Colonic mucosa (tissue), 4 donors: ENCODE data around the gene IQCE. TPM values are rescaled to one million over a fixed set of nuclear protein-coding genes. Genes with fewer than 3 reads are reported as not detected.

ENCODE experiments used
- DNase-seq: peaks from one replicate; pipeline ENCODE4 v3.0.0-alpha.2; 2020
- H3K27ac ChIP-seq: fragments of 200-600 bp; one replicate; pipeline ENCODE4 v1.8.0; 2021
- H3K27me3 ChIP-seq: fragments of 200-600 bp; one replicate; pipeline ENCODE4 v1.8.0; 2021
- H3K36me3 ChIP-seq: fragments of 200-600 bp; one replicate; pipeline ENCODE4 v1.8.0; 2021
- H3K4me1 ChIP-seq: fragments of 200-600 bp; one replicate; pipeline ENCODE4 v1.8.0; 2021; ENCODE audit warnings: mild to moderate bottlenecking
- H3K4me3 ChIP-seq: fragments of 200-600 bp; one replicate; pipeline ENCODE4 v1.8.0; 2021
- H3K9ac ChIP-seq, 2 donors: one replicate each; pipeline ENCODE4 v1.7.0; 2013; ENCODE audit warnings: control low read depth in 2 of 2, low read depth in 2 of 2, low read length in 2 of 2
- H3K9me3 ChIP-seq: fragments of 200-600 bp; one replicate; pipeline ENCODE4 v1.8.0; 2021
- intact Hi-C: fragments of 100-400 bp; cut with DNase I; formaldehyde crosslinking; loops from one replicate; pipeline ENCODE4 v1.14.1; 2022
- total RNA-seq, 2 donors: library from RNA; stranded (reverse); fragmentation: NEBNext Ultra II Directional in 1 of 2; extraction: Animal tissue kit (Norgen Biotek cat#: 25700) in 1 of 2; gene quantifications; one replicate each; pipeline ENCODE4 v1.2.1, GENCODE V29; 2021
- TF ChIP-seq, protein P1 (sequence below): fragments of 200-600 bp; IDR thresholded peaks from one replicate; pipeline ENCODE4 v1.8.0; 2022; ENCODE audit warnings: antibody characterized with exemption, mild to moderate bottlenecking
- donor health status: healthy.
- donor health status: DM: no; HTN: no; CAD: no.
- donor health status: DM: no; HTN: no; CAD: no.

Gene IQCE
- total RNA-seq, 2 donors from 2014 or later, result 23.2 to 36.3 TPM

DNA sequence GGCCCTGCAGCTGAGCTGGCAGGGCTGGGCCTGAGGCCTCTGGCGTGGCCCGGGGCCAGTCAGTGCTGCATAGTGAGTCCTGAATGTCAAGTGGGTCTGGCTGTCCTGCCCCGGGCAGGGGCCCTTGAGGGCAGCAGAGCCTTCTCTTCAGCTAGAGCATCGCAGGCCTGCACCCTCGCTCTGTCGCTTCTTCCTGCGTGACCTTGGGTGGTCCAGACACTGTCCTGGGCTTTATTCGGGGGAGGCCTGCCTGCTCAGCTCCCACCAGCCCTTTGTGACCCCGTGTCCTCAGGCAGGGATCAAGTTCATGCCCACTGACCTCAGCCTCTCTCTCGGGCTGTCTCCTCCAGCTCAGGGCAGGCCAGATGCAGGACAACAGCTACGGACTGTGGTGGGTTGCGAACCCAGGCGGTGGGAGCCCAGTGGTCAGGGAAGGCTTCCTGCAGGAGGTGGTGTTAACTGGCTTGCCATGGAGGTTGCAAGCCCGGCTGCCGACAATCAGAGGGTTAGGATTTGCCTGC lies 76.4 kb downstream of the IQCE start:
- no peak for DNase-seq
- no peak overlapping the region for H3K4me3 ChIP-seq
- peak overlapping the region in 1 of 2 donors; percentile 35 for H3K9ac ChIP-seq
- H3K27me3 ChIP-seq, result no peaks in the 10 kb centered on the region
- intact Hi-C loops, result no loop called here
- H3K9me3 ChIP-seq, result no peaks in the 10 kb centered on the region
- no peak overlapping the region for H3K27ac ChIP-seq
- H3K4me1 ChIP-seq, result peaks cover 12% of the 10 kb centered on the region
- no peaks in the 10 kb centered on the region for H3K36me3 ChIP-seq
- TF ChIP-seq, protein P1, sequence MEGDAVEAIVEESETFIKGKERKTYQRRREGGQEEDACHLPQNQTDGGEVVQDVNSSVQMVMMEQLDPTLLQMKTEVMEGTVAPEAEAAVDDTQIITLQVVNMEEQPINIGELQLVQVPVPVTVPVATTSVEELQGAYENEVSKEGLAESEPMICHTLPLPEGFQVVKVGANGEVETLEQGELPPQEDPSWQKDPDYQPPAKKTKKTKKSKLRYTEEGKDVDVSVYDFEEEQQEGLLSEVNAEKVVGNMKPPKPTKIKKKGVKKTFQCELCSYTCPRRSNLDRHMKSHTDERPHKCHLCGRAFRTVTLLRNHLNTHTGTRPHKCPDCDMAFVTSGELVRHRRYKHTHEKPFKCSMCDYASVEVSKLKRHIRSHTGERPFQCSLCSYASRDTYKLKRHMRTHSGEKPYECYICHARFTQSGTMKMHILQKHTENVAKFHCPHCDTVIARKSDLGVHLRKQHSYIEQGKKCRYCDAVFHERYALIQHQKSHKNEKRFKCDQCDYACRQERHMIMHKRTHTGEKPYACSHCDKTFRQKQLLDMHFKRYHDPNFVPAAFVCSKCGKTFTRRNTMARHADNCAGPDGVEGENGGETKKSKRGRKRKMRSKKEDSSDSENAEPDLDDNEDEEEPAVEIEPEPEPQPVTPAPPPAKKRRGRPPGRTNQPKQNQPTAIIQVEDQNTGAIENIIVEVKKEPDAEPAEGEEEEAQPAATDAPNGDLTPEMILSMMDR, result no peak

DNA sequence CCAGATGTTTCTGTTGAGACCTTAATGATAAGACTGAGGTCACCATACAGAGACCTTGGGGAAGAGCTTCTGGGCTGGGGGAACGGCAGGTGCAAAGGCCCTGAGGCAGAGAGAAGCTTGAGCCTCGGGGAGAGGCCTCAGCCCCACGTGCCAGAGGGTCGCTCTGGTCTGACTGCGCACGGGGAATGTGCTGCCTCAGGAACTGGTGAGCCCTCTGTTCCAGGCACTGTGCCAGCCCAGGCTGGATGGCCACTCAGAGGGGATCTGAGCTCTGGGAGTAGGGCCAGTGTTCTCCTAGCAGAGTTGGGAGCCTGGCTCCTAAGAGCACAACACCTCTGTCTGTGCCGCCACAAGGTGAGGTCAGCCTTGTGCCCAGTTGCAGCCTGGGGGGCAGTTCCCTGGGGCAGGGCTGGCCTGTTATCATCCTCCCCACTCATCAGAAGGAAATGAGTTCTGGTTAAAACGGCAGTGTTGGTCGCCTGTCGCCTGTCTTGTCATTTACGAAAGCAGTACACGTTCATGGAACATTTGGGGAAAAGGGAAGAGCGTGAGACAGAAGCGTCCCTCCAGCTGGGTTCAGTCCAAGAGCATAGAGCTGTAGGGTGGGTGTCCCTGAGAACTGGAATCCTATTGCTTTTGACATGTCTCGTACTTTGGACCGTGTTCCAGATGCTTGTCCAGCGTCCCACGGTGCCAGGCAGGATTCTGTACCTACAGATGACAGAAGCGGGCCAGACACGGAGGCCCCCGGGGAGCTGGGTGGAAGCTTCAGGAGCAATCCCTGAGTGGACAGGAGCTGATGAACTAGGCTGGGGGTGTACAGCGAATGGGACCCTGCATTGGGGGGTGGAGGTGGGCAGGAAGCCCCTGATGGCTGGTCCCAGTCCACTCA lies 77.3 kb downstream of the IQCE start:
- no peaks in the 10 kb centered on the region for H3K9me3 ChIP-seq
- TF ChIP-seq, protein P1, result no peak
- H3K36me3 ChIP-seq, result no peaks in the 10 kb centered on the region
- H3K4me3 ChIP-seq, result no peak overlapping the region
- H3K9ac ChIP-seq, result peak overlapping the region in 1 of 2 donors; percentile 35
- no peaks in the 10 kb centered on the region for H3K27me3 ChIP-seq
- no peak overlapping the region for H3K27ac ChIP-seq
- intact Hi-C loops, result no loop called here
- H3K4me1 ChIP-seq, result peaks cover 8% of the 10 kb centered on the region
- DNase-seq, result no peak

DNA sequence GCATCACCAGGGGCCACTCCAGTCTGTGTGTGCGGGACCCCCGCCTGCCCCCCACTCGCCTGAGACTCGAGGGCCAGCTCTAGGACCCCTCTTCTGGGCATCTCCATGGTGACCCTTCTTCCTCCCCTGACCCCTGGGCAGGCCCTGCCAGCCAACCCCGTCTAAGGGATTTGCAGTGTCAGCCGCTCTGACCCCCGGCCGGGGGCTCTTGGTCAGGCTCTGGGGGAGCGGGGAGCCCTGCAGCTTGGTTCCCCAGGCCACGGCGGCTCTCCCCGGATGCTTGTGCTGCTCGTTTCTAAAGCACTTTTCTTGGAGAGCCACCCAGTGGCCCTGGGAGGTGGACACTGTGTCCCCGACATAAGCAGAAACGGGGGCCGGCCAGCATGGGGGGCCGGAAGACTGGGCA lies 78.3 kb downstream of the IQCE start:
- Histone ChIP-seq H3K4me3 (no peak overlapping the region), H3K9me3 (no peaks in the 10 kb centered on the region), H3K9ac (no peak overlapping the region), H3K27me3 (no peaks in the 10 kb centered on the region), H3K4me1 (peaks cover 5% of the 10 kb centered on the region), H3K27ac (no peak overlapping the region), H3K36me3 (no peaks in the 10 kb centered on the region)
- TF ChIP-seq, protein P1, result no peak
- intact Hi-C loops, result no loop called here
- DNase-seq, result no peak

DNA sequence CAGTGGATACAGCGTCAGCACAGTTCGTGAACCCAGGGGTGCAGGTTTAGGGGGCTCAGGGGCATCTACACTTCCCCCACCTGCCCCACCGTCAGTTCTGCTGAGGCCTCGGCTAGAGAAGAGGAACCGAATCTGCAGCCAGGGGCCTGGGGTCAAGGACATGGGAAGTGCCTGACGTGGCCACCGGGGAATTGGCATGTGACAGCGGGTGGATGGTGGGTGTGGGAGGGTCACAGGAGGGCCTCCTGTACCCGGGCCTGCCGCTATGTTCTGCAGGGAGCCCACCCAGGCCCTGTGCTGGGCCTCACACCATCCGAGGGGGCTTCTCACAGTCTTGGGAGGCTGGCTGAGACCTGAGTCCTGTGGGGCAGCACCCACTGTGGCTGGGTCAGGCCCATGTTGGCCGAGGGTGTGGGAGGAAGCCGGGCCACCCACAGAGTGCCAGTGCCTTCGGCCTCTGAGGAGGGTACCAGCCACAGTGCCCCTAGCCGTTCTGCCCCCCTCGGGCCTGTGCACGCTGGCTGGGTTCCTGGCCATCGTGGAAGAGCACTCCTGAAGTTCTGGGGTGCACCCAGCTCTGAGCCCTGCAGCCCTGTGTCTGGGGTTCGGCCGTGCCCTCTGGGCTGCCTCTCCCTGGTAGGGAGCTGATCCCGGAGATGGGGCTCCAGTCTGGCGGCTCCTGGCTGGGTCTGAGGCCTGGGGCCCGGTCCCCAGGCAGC lies 78.9 kb downstream of the IQCE start:
- H3K9ac ChIP-seq, result peak overlapping the region; percentile 24 to 26

More for the DNA sequence above, 78.9 kb downstream of the IQCE start:
- peaks cover 5% of the 10 kb centered on the region for H3K4me1 ChIP-seq
- TF ChIP-seq, protein P1, result no peak
- no peak overlapping the region for H3K4me3 ChIP-seq
- no peaks in the 10 kb centered on the region for H3K27me3 ChIP-seq
- intact Hi-C loops, result no loop called here
- no peak for DNase-seq
- no peaks in the 10 kb centered on the region for H3K36me3 ChIP-seq
- H3K27ac ChIP-seq, result no peak overlapping the region
- no peaks in the 10 kb centered on the region for H3K9me3 ChIP-seq
